HCT116 (cell line): Measurements from ENCODE around the gene ADAMTS4. TPM values are rescaled to one million over a fixed set of nuclear protein-coding genes. Genes with fewer than 3 reads are reported as not detected.

Experiments
- ATAC-seq: fragments of 200-7000 bp; cut with Tn5 transposase; 2 replicates; pipeline ENCODE4 v1.9.1; 2020; ENCODE audit warnings: mild to moderate bottlenecking, moderate library complexity
- BruUV-seq: library from RNA; stranded (reverse); fragments of 400-500 nt; replicated peaks from 2 replicates; lab custom pipeline; 2021; lab: Mats Ljungman, UMichigan
- CTCF ChIA-PET: fragments of 300-600 bp; sonication (Branson Sonifier 250); formaldehyde crosslinking; loops from one replicate; lab custom pipeline; 2021; ENCODE audit warnings: antibody characterized with exemption; lab: Charles Lee
- POLR2A ChIA-PET: fragments of 300-600, 350-600 bp; sonication (Branson Sonifier 250); formaldehyde crosslinking; loops from one replicate; lab custom pipeline; 2021; ENCODE audit warnings: antibody characterized with exemption; lab: Charles Lee
- RAD21 ChIA-PET, 2 experiments: fragments of 300-600 bp; sonication (Branson Sonifier 250); formaldehyde crosslinking; loops; one replicate each; lab custom pipeline; 2023; ENCODE audit warnings: low total read pairs in 2 of 2; ENCODE audit not compliant: uncharacterized antibody in 2 of 2, unreplicated experiment in 2 of 2, low non-redundant PET in 1 of 2; lab: Charles Lee
- DNase-seq: peaks from one replicate; pipeline ENCODE4 v3.0.0-alpha.2; 2010; ENCODE audit warnings: low read depth, low spot score
- H2AFZ ChIP-seq: fragments of 200-600 bp; shearing (Covaris generic), sonication (generic); 2 replicates; pipeline ENCODE4 v1.6.1; 2017; ENCODE audit warnings: low read depth, mixed run types, mixed read lengths, antibody characterized with exemption, low read length; ENCODE audit not compliant: poor library complexity, severe bottlenecking
- H3K27ac ChIP-seq: 2 replicates; pipeline ENCODE4 v1.5.1; 2012; ENCODE audit warnings: low read depth, low read length
- H3K27me3 ChIP-seq: fragments of 200-600 bp; sonication (generic); 2 replicates; pipeline ENCODE4 v1.6.1; 2016; ENCODE audit warnings: mixed run types, low read length, mixed read lengths; ENCODE audit not compliant: insufficient read depth
- H3K36me3 ChIP-seq, 2 experiments: fragments of 200-500 bp in 1 of 2; fragments of 200-600 bp in 1 of 2; sonication (Bioruptor generic) in 1 of 2; sonication (generic) in 1 of 2; 2 replicates each; pipeline versions ENCODE4 v1.5.1 to v1.6.1; 2014 to 2016; ENCODE audit warnings: low read length in 2 of 2, inconsistent platforms in 1 of 2, mixed read lengths in 1 of 2, mixed run types in 1 of 2; ENCODE audit not compliant: insufficient read depth in 2 of 2, control insufficient read depth in 1 of 2
- H3K4me1 ChIP-seq, 2 experiments: fragments of 200-600 bp in 1 of 2; sonication (generic) in 1 of 2; 2 replicates each; pipeline versions ENCODE4 v1.5.1 to v1.6.1; 2012 to 2017; ENCODE audit warnings: low read length in 2 of 2, inconsistent platforms in 1 of 2, mild to moderate bottlenecking in 1 of 2, mixed read lengths in 1 of 2, mixed run types in 1 of 2, moderate library complexity in 1 of 2; ENCODE audit not compliant: insufficient read depth in 2 of 2, control insufficient read depth in 1 of 2
- H3K4me2 ChIP-seq: fragments of 200-600 bp; sonication (generic); 2 replicates; pipeline ENCODE4 v1.6.1; 2017; ENCODE audit warnings: mixed run types, low read length, mixed read lengths
- H3K4me3 ChIP-seq, 2 experiments: fragments of 200-600 bp in 1 of 2; sonication (generic) in 1 of 2; replicated peaks in 1 of 2; 2 replicates each; pipeline ENCODE4 v1.5.1; 2011 to 2016; ENCODE audit warnings: low read length in 2 of 2, control low read depth in 1 of 2, low read depth in 1 of 2, mild to moderate bottlenecking in 1 of 2, mixed read lengths in 1 of 2, mixed run types in 1 of 2
- H3K79me2 ChIP-seq: fragments of 200-600 bp; sonication (generic); 2 replicates; pipeline ENCODE4 v1.6.1; 2017; ENCODE audit warnings: mild to moderate bottlenecking, mixed run types, low read length, moderate library complexity, mixed read lengths; ENCODE audit not compliant: insufficient read depth
- H3K9ac ChIP-seq: fragments of 200-600 bp; sonication (generic); 2 replicates; pipeline ENCODE4 v1.6.1; 2016; ENCODE audit warnings: low read length, mixed read lengths
- H3K9me2 ChIP-seq: fragments of 200-600 bp; sonication (generic), shearing (Covaris generic); 2 replicates; pipeline ENCODE4 v1.6.1; 2017; ENCODE audit warnings: mixed run types, mild to moderate bottlenecking, moderate library complexity; ENCODE audit not compliant: insufficient read depth
- H3K9me3 ChIP-seq, 2 experiments: fragments of 200-500 bp in 1 of 2; fragments of 200-600 bp in 1 of 2; sonication (Bioruptor generic) in 1 of 2; sonication (generic) in 1 of 2; 2 replicates each; pipeline ENCODE4 v1.6.1; 2014 to 2017; ENCODE audit warnings: low read length in 2 of 2, mixed read lengths in 2 of 2, inconsistent platforms in 1 of 2, low read depth in 1 of 2, mild to moderate bottlenecking in 1 of 2, mixed run types in 1 of 2, moderate library complexity in 1 of 2; ENCODE audit not compliant: control insufficient read depth in 1 of 2, insufficient read depth in 1 of 2
- H4K20me1 ChIP-seq: fragments of 200-600 bp; sonication (generic), shearing (Covaris generic); 2 replicates; pipeline ENCODE4 v1.6.1; 2017; ENCODE audit warnings: mixed run types, mild to moderate bottlenecking, moderate library complexity; ENCODE audit not compliant: insufficient read depth
- EGR1 ChIP-seq: IDR thresholded peaks from 2 replicates; pipeline ENCODE4 v1.6.1; 2012; ENCODE audit warnings: low read depth
- ELF1 ChIP-seq: IDR thresholded peaks from 2 replicates; pipeline ENCODE4 v1.6.1; 2012; ENCODE audit warnings: low read depth, borderline replicate concordance
- EZH2phosphoT487 ChIP-seq: fragments of 200-600 bp; IDR thresholded peaks from 2 replicates; pipeline ENCODE4 v1.6.1; 2018; ENCODE audit warnings: antibody characterized with exemption, borderline replicate concordance
- POLR2A ChIP-seq: IDR thresholded peaks from 2 replicates; pipeline ENCODE4 v1.7.0; 2011; ENCODE audit warnings: borderline replicate concordance; ENCODE audit not compliant: insufficient read depth, insufficient read length; ENCODE audit errors: extremely low read depth
- RAD21 ChIP-seq: IDR thresholded peaks from 2 replicates; pipeline ENCODE4 v1.6.1; 2012; ENCODE audit warnings: low read depth, mild to moderate bottlenecking
- REST ChIP-seq: IDR thresholded peaks from 2 replicates; pipeline ENCODE4 v1.6.1; 2012; ENCODE audit warnings: low read depth
- SP1 ChIP-seq: IDR thresholded peaks from 2 replicates; pipeline ENCODE4 v1.6.1; 2012; ENCODE audit warnings: low read depth
- intact Hi-C: fragments of 100-400 bp; cut with micrococcal nuclease; formaldehyde crosslinking; loops from 2 replicates; pipeline ENCODE4 v1.10.0; 2022
- total RNA-seq: library from RNA; stranded (reverse); gene quantifications from one replicate; pipeline ENCODE4 v1.2.1, GENCODE V29; 2021; ENCODE audit not compliant: unreplicated experiment

ADAMTS4 gene
- total RNA-seq, 1 experiment from 2014 or later: not detected

GRCh38 chr1:161159087-161159912 lies 39.6 kb downstream of the ADAMTS4 start, which contains the start of gene USP21 (continued):
- TF ChIP-seq REST (no peak), RAD21 (no peak)

GRCh38 chr1:161158316-161159010 lies 40.4 kb downstream of the ADAMTS4 start:
- no TSS peak for BruUV-seq
- TF ChIP-seq EGR1 (no peak), ELF1 (no peak), SP1 (no peak), EZH2phosphoT487 (no peak), POLR2A (no peak)
- Histone ChIP-seq H4K20me1 (no peaks in the 10 kb centered on the region), H3K27ac (peak overlapping the region; percentile 53), H3K36me3 (peaks cover 0 to 16% of the 10 kb centered on the region in 2 experiments; a peak in 1 of 4 replicates), H3K9me2 (no peaks in the 10 kb centered on the region), H3K79me2 (peaks cover 16% of the 10 kb centered on the region; the same call in 1 of the 2 replicates), H2AFZ (no peak overlapping the region), H3K4me3 (peak overlapping the region; percentile 77 to 91), H3K9me3 (no peaks in the 10 kb centered on the region), H3K9ac (peak overlapping the region; percentile 97), H3K4me2 (peak overlapping the region; percentile 90), H3K27me3 (no peaks in the 10 kb centered on the region), H3K4me1 (peaks cover 8 to 26% of the 10 kb centered on the region in 2 experiments; a peak in 2 of 4 replicates)
- CTCF ChIA-PET: no interaction called here
- no peak for ATAC-seq
- POLR2A ChIA-PET: interaction anchor here (0.6 to 1.5 kb wide), 3 partner anchors 7 to 175 kb away, joined by 4 to 6 read pairs (median 4); partner anchors contain the start of genes DEDD and PPOX
- intact Hi-C loops: no loop called here
- no peak for DNase-seq
- RAD21 ChIA-PET: no interaction called here
